K562 (cell line): ENCODE results near the gene CCDC7. TPM values are rescaled to one million over a fixed set of nuclear protein-coding genes. Genes with fewer than 3 reads are reported as not detected.
"Not testable (repeated sequence)": the region's sequence is repeated elsewhere in the genome, so short reads cannot be mapped to it uniquely, and the experiment has no call there.

Experiments
- ATAC-seq: fragments of 200-7000 bp; cut with Tn5 transposase; 3 replicates; pipeline ENCODE4 v1.9.1; 2020; ENCODE audit warnings: moderate library complexity
- BruUV-seq: library from RNA; stranded (reverse); fragments of 400-500 nt; replicated peaks from 2 replicates; lab custom pipeline; 2021; lab: Mats Ljungman, UMichigan
- CTCF ChIA-PET: fragments of 300-600 bp; formaldehyde crosslinking; extraction: SDS; loops from one replicate; lab custom pipeline; 2021; ENCODE audit warnings: low intra/inter-chr PET ratio; lab: Yijun Ruan, JAX
- POLR2A ChIA-PET: fragments of 300-600, 350-650 bp; sonication (Branson Sonifier 250); formaldehyde crosslinking; extraction: SDS; loops from one replicate; lab custom pipeline; 2021; ENCODE audit warnings: antibody characterized with exemption, inconsistent platforms; lab: Yijun Ruan, JAX
- DNase-seq, 4 experiments: peaks; one replicate each; pipeline versions ENCODE4 v3.0.0 to v3.0.0-alpha.2; 2011 to 2018; ENCODE audit warnings: low spot score in 3 of 4, mixed read lengths in 3 of 4; ENCODE audit errors: extremely low read depth in 1 of 4
- FAIRE-seq: peaks from 2 replicates; lab custom pipeline; 2011; peaks lifted over from hg19 to GRCh38; lab: Jason Lieb, UNC
- H2AFZ ChIP-seq: 2 replicates; pipeline ENCODE4 v1.6.0; 2011; ENCODE audit warnings: low read depth, low read length, control low read depth, inconsistent platforms
- H3K27ac ChIP-seq: fragments of 200-600 bp; 3 replicates; pipeline ENCODE4 v1.8.0; 2011; ENCODE audit warnings: low read depth, mild to moderate bottlenecking, control low read depth, inconsistent platforms, low read length, moderate library complexity, mixed read lengths; ENCODE audit errors: extremely low read depth
- H3K27me3 ChIP-seq, 2 experiments: fragments of 300-600 bp in 1 of 2; 2 replicates in 1 of 2; 3 replicates in 1 of 2; pipeline versions ENCODE4 v1.6.0 to v1.8.0; 2011; ENCODE audit warnings: inconsistent platforms in 2 of 2, low read length in 2 of 2, mild to moderate bottlenecking in 1 of 2, mixed read lengths in 1 of 2, moderate library complexity in 1 of 2; ENCODE audit not compliant: control insufficient read depth in 2 of 2, insufficient read depth in 2 of 2
- H3K36me3 ChIP-seq: fragments of 300-600 bp; 3 replicates; pipeline ENCODE4 v1.8.0; 2011; ENCODE audit warnings: mild to moderate bottlenecking, low read length, inconsistent platforms; ENCODE audit not compliant: control insufficient read depth, insufficient read depth
- H3K4me1 ChIP-seq, 2 experiments: fragments of 200-600 bp in 1 of 2; replicated peaks in 1 of 2; 2 replicates in 1 of 2; 3 replicates in 1 of 2; pipeline versions ENCODE4 v1.5.1 to v1.8.0; 2011; ENCODE audit warnings: inconsistent platforms in 2 of 2, low read length in 2 of 2, mild to moderate bottlenecking in 1 of 2, mixed read lengths in 1 of 2, moderate library complexity in 1 of 2; ENCODE audit not compliant: control insufficient read depth in 2 of 2, insufficient read depth in 2 of 2
- H3K4me2 ChIP-seq: 2 replicates; pipeline ENCODE4 v1.6.1; 2011; ENCODE audit warnings: low read length, control low read depth, inconsistent platforms, mixed read lengths; ENCODE audit not compliant: insufficient read depth
- H3K4me3 ChIP-seq: fragments of 200-600 bp; sonication (generic), shearing (Covaris generic); 2 replicates; pipeline ENCODE4 v1.5.1; 2016; ENCODE audit warnings: control low read depth, inconsistent platforms
- H3K79me2 ChIP-seq: fragments of 200-600 bp; 3 replicates; pipeline ENCODE4 v1.8.0; 2011; ENCODE audit warnings: low read length, inconsistent platforms; ENCODE audit not compliant: control insufficient read depth, insufficient read depth
- H3K9ac ChIP-seq, 2 experiments: 2 replicates each; pipeline versions ENCODE4 v1.6.0 to v1.6.1; 2011; ENCODE audit warnings: low read depth in 2 of 2, low read length in 2 of 2, control low read depth in 1 of 2, inconsistent platforms in 1 of 2, mild to moderate bottlenecking in 1 of 2, mixed read lengths in 1 of 2; ENCODE audit not compliant: insufficient read depth in 1 of 2
- H3K9me1 ChIP-seq: one replicate; pipeline ENCODE4 v1.6.0; 2011; ENCODE audit warnings: inconsistent platforms, mild to moderate bottlenecking, low read length, moderate library complexity; ENCODE audit not compliant: control insufficient read depth, insufficient read depth
- H3K9me3 ChIP-seq: replicated peaks from 2 replicates; pipeline ENCODE4 v1.5.1; 2011; ENCODE audit warnings: low read depth, low read length, inconsistent platforms; ENCODE audit not compliant: control insufficient read depth, insufficient read depth
- H4K20me1 ChIP-seq: replicated peaks from 2 replicates; pipeline ENCODE4 v1.6.1; 2011; ENCODE audit warnings: low read length, inconsistent platforms, mixed read lengths; ENCODE audit not compliant: control insufficient read depth, insufficient read depth
- CBFA2T3 ChIP-seq: fragments of 450-650 bp; IDR thresholded peaks from 2 replicates; pipeline ENCODE4 v1.6.1; 2017
- MCM2 ChIP-seq: fragments of 450-650 bp; IDR thresholded peaks from 2 replicates; pipeline ENCODE4 v1.6.1; 2017; ENCODE audit warnings: low read depth, mild to moderate bottlenecking
- SMARCE1 ChIP-seq: fragments of 450-650 bp; IDR thresholded peaks from 2 replicates; pipeline ENCODE4 v1.7.1; 2016; ENCODE audit warnings: mild to moderate bottlenecking
- SOX6 ChIP-seq: fragments of 450-650 bp; IDR thresholded peaks from 2 replicates; pipeline ENCODE4 v1.6.1; 2014; ENCODE audit warnings: mild to moderate bottlenecking
- TAL1 ChIP-seq: fragments of 450-650 bp; IDR thresholded peaks from 2 replicates; pipeline ENCODE4 v1.6.1; 2016; ENCODE audit warnings: mild to moderate bottlenecking
- ZNF316 ChIP-seq: fragments of 450-650 bp; IDR thresholded peaks from 2 replicates; pipeline ENCODE4 v1.6.1; 2016
- WGBS: fragments of 100-300 bp; shearing (Covaris generic); methylation state at CpG from one replicate; pipeline ENCODE4 v1.1.6; 2016; ENCODE audit warnings: low coverage, mixed read lengths; ENCODE audit not compliant: insufficient coverage; ENCODE audit errors: missing lambda C conversion rate; 5-methylcytosine and 5-hydroxymethylcytosine counted together
- in situ Hi-C: fragments of 300-500 bp; cut with MboI; formaldehyde crosslinking; loops from 4 replicates; pipeline ENCODE4 v1.15.0; 2018; ENCODE audit warnings: inconsistent platforms, mixed read lengths
- intact Hi-C: fragments of 100-400 bp; cut with micrococcal nuclease; formaldehyde crosslinking; loops from 2 replicates; pipeline ENCODE4 v1.14.2; 2022
- polyA plus RNA-seq, 8 experiments: library from polyadenylated mRNA; depleted of rRNA in 4 of 8; stranded (reverse) in 5 of 8; unstranded in 3 of 8; fragments of >200 nt; fragmentation: Nextera tagmentation in 2 of 8; fragmentation: Illumina TruSeq in 1 of 8; extraction: Ambion mirVana in 2 of 8; extraction: Trizol in 1 of 8; gene quantifications; 2 replicates each; pipeline versions ENCODE4 v1.2.1 to v1.2.3, GENCODE V29; 2011 to 2014; ENCODE audit warnings: inconsistent platforms in 1 of 8, missing spikeins in 1 of 8
- total RNA-seq, 7 experiments: library from RNA; depleted of rRNA in 6 of 7; stranded (reverse); fragments of >200 nt in 6 of 7; fragmentation: Illumina TruSeq in 2 of 7; extraction: Trizol in 2 of 7; gene quantifications; 2 replicates each; pipeline versions ENCODE4 v1.2.1 to v1.2.3, GENCODE V29; 2011 to 2021; ENCODE audit warnings: low replicate concordance in 1 of 7
- TF ChIP-seq, protein P1 (sequence below): IDR thresholded peaks from 2 replicates; pipeline ENCODE4 v1.6.1; 2016; ENCODE audit warnings: missing genetic modification characterization, missing compliant biosample characterization

The CCDC7 gene
- total and polyA plus RNA-seq, 9 of the 15 experiments (the other 6 are each of a cell fraction or from before 2014, with no cell fraction given) = 1.5 to 6.6 (median 2.7) TPM

DNA sequence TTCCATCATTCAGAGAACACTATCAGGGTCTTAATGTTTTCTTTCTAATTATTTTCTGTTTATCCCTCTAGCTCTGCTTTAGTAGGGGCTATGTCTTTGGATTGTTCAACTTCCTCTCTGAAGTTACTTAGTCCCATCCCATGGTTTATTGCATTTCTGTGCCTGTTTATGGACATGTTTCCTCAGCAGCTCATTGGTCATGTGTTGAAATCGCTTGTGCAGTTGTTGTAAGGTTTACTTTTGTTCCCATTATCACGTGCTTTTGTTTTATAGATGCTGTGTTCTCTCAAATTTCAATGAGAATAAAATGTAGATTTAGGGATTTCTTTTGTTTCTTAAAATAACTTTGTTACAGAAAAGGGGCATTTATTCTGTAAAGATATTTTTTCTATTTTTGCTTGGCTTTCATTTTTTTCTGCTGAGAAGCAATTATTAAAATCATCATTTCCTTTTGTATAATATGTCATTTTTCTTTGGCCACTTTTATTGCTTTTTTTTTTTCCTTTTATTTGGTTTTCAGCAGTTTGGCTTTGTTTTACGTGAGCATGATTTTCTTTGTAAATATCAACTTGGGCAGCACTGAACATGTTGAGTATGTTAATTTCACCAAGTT is 110.9 kb downstream of the CCDC7 start:
- no peak for ATAC-seq
- 11% methylated on average over 3 of the region's 3 CpGs for WGBS
- intact Hi-C loops = no loop called here
- Histone ChIP-seq H3K9ac (no peak overlapping the region), H2AFZ (no peak overlapping the region), H3K4me1 (no peaks in the 10 kb centered on the region; a peak in 1 of 5 replicates), H3K27me3 (no peaks in the 10 kb centered on the region), H3K4me3 (no peak overlapping the region), H3K9me1 (no peaks in the 10 kb centered on the region), H3K27ac (no peak overlapping the region), H3K9me3 (no peaks in the 10 kb centered on the region), H3K79me2 (no peaks in the 10 kb centered on the region), H4K20me1 (no peaks in the 10 kb centered on the region), H3K36me3 (no peaks in the 10 kb centered on the region), H3K4me2 (no peak overlapping the region)
- TF ChIP-seq MCM2 = no peak
- TF ChIP-seq, protein P1, sequence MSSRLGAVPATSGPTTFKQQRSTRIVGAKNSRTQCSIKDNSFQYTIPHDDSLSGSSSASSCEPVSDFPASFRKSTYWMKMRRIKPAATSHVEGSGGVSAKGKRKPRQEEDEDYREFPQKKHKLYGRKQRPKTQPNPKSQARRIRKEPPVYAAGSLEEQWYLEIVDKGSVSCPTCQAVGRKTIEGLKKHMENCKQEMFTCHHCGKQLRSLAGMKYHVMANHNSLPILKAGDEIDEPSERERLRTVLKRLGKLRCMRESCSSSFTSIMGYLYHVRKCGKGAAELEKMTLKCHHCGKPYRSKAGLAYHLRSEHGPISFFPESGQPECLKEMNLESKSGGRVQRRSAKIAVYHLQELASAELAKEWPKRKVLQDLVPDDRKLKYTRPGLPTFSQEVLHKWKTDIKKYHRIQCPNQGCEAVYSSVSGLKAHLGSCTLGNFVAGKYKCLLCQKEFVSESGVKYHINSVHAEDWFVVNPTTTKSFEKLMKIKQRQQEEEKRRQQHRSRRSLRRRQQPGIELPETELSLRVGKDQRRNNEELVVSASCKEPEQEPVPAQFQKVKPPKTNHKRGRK (tag) = peak; percentile 24; the same call in 1 of the 2 replicates
- TF ChIP-seq ZNF316 = peak; percentile 72
- BruUV-seq = no TSS peak
- POLR2A ChIA-PET = no interaction called here
- in situ Hi-C loops = no loop called here
- CTCF ChIA-PET = no interaction called here
- no peak for FAIRE-seq
- no peak for DNase-seq

DNA sequence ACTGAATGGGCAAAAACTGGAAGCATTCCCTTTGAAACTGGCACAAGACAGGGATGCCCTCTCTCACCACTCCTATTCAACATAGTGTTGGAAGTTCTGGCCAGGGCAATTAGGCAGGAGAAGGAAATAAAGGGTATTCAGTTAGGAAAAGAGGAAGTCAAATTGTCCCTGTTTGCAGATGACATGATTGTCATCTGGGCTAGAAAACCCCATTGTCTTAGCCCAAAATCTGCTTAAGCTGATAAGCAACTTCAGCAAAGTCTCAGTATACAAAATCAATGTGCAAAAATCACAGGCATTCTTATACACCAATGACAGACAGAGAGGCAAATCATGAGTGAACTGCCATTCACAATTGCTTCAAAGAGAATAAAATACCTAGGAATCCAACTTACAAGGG is 116.8 kb downstream of the CCDC7 start:
- peak; percentile 15; the same call in 1 of the 2 replicates for TF ChIP-seq TAL1
- peak; percentile 5; the same call in 1 of the 2 replicates for TF ChIP-seq CBFA2T3
- peak; percentile 37; the same call in 1 of the 2 replicates for TF ChIP-seq SMARCE1
- TF ChIP-seq SOX6 = peak; percentile 93; the same call in 1 of the 2 replicates
- H3K27ac ChIP-seq, POLR2A ChIA-PET, intact Hi-C loops, H3K4me3 ChIP-seq, DNase-seq, H4K20me1 ChIP-seq, H3K27me3 ChIP-seq, H3K9ac ChIP-seq, FAIRE-seq, BruUV-seq, H2AFZ ChIP-seq, H3K79me2 ChIP-seq, H3K36me3 ChIP-seq, H3K4me2 ChIP-seq, in situ Hi-C loops, CTCF ChIA-PET, ATAC-seq, H3K4me1 ChIP-seq, H3K9me3 ChIP-seq, H3K9me1 ChIP-seq: not testable (repeated sequence)
